ENCODE results near the gene GSN.

Gene GSN

DNA sequence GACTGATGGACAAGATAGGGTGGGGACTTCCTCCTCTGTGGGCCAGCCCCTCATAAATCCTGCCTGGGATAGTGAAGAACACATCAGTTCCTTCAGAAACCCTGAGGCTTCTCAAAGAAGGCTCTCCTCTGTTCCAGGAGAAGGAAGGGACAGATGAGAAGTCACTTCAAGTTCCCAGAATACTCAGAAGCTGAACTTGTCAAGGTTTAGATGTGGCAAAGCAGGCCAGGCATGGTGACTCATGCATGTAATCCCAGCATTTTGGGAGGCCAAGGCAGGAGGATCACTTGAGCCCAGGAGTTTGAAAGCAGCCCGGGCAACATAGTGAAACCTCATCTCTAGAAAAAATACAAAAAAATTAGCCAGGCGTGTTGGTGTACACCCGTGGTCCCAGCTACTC, 63.6 kb downstream of the GSN start:
- TF ChIP-seq, protein P1, sequence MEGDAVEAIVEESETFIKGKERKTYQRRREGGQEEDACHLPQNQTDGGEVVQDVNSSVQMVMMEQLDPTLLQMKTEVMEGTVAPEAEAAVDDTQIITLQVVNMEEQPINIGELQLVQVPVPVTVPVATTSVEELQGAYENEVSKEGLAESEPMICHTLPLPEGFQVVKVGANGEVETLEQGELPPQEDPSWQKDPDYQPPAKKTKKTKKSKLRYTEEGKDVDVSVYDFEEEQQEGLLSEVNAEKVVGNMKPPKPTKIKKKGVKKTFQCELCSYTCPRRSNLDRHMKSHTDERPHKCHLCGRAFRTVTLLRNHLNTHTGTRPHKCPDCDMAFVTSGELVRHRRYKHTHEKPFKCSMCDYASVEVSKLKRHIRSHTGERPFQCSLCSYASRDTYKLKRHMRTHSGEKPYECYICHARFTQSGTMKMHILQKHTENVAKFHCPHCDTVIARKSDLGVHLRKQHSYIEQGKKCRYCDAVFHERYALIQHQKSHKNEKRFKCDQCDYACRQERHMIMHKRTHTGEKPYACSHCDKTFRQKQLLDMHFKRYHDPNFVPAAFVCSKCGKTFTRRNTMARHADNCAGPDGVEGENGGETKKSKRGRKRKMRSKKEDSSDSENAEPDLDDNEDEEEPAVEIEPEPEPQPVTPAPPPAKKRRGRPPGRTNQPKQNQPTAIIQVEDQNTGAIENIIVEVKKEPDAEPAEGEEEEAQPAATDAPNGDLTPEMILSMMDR (conservative IDR thresholded peaks at IDR 0.05) = no peak
- H3K27ac ChIP-seq = no peak overlapping the region

DNA sequence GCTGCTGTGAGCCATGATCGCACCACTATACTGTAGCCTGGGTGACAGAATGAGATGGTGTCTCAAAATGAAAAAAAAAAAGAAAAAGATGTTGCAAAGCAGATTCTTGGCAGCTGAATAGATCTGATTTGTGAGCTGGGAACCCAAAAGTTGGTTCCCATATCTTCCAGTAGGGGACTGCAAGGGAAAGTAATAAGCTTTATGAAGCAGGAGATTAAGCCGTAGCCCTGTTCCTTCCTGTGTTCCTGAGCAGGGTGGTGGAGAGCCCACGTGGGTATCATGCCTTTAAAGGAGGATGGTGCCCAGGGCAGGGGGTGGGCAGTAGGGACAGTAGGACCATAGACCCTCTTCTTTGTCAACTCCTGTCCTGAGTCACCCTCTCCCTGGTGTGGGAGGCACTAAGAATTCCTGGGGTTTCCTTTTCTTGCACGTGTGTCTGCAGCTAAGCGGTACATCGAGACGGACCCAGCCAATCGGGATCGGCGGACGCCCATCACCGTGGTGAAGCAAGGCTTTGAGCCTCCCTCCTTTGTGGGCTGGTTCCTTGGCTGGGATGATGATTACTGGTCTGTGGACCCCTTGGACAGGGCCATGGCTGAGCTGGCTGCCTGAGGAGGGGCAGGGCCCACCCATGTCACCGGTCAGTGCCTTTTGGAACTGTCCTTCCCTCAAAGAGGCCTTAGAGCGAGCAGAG, 64.2 kb downstream of the GSN start:
- TF ChIP-seq, protein P1 (conservative IDR thresholded peaks at IDR 0.05) = 0 out of 2 replicates have a peak, but pooled peaks have one; percentile 13
- no peak overlapping the region for H3K27ac ChIP-seq

DNA sequence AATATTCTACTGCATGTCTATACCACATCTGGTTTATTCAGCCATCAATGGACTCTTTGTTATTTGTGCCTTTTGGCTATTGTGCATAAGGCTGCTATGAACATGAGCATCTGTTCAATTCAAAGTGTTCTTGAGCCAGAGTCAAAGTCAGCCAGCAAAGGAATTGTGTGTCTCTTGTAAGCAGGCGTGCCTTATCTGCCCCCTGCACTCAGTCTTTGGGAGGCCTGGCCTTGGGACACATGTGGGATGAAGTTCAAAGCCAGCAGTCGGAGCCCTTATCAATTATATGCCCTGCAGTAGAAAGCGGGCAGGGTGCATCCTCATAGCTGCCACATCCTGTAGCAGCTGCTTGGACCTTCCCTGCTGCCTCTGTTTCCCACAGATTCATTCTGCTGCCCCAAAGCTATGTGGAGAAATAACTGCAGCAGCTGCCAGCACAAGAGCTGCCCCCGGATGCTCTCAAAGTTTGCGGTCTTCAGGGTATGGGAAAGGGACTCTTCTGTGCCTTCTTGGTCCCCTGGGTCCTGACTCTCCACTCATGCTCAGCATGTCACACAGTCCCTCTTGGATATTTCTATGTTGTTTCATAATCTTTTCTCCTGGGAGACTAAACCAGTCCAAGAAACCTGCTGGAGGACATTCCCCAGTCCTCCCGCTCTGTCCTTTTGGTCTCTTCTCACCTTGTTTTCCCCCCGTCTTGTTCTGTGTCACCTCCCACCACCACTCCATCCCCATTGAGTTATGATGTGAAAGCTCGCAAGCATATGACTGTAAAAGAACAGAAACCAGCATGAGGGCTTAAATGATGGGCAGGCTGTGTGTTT, 66.2 kb downstream of the GSN start:
- TF ChIP-seq, protein P1 (conservative IDR thresholded peaks at IDR 0.05) = no peak
- no peak overlapping the region for H3K27ac ChIP-seq

DNA sequence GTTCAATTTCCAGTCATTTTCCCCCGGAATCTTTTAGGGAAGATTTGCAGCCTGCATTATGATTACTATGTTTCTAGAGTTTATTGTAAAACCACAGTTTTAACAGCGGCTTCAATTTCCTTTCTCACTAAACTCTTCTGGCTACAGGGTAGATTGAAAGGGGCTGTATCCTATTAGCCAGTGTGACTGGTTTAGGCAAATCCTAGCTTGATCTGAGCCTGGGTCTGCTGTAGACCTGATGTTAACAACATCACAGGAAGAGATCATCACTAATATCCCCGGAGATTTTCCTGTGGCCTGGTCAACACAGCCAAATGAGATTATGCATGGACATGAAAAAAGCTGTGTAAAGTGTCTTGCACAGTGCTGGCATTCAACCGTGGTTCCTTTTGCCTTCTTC, 68.7 kb downstream of the GSN start:
- TF ChIP-seq, protein P1 (conservative IDR thresholded peaks at IDR 0.05) = no peak
- no peak overlapping the region for H3K27ac ChIP-seq

DNA sequence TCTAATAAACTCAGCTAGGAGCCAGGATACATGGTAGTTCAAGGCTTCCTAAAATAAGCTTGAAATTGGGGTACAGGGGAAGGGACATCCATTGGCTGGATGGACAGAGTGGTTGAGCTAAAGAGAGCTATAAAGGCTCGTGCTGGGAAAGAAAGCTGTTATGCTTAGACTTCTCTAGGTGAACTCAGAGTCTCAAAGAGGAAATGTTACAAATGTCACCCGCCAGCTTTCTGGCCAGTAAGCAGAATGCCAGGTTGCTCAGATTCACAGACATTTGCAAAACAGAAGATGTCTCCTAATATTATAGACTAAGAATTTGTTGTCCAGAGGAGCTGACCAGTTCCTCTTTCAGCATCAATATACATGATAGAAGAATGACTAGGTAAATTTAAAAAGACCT, 71.5 kb downstream of the GSN start:
- TF ChIP-seq, protein P1 (conservative IDR thresholded peaks at IDR 0.05) = no peak
- H3K27ac ChIP-seq = no peak overlapping the region

DNA sequence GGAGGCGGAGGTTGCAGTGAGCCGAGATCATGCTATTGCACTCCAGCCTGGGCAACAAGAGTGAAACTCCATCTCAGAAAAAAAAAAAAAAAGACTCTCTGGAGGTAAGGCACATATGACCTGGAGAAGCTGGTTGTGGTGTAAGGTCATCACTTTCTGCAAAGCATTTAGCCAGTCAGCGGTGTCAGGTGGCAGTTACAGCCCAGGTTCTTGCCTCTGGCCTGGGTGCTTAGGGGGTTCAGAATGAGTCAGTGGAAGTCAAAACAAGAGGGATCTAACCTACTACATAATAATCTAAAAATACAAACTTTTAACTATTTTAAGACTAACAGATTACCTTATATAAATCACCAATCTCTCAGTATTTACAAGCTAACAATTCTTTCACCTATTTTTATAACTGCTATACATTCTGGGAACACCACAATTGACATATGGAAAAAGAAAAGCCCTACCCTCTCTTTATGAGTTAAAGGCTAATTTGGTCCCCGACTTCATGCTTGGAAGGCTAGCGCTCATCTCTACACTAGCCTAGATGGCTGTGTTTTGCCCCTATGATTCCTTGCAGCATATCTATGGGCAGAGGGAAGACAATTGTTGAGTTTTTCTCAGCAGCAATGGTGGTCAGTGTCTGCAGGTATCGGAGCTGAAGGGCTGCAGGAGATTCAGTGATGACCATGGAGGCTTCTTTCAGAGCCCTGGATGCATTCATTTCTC, 72.9 kb downstream of the GSN start:
- no peak overlapping the region for H3K27ac ChIP-seq
- TF ChIP-seq, protein P1 (conservative IDR thresholded peaks at IDR 0.05) = no peak

DNA sequence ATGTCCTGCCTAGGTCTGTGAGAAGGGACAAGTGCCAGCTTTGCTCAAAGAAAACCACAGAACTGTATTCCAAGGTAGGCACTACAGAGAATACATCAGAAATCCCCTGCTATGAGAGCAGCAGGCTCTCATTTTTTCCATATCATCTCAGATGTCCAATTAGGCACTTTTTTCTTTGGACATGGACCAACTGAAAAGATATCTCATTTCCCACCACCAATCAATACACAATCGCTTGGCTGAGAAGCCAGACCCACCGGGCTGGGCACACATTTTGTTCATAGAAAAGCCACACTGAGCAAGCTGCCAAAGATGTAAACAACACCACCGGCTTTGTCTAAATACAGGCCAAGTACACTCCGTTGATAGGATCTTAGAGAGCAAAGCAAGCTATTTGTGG, 76.2 kb downstream of the GSN start:
- H3K27ac ChIP-seq = peak overlapping the region; percentile 51
- TF ChIP-seq, protein P1 (conservative IDR thresholded peaks at IDR 0.05) = no peak

All from VCaP (cell line).